Choroid plexus epithelial cell (primary cell): Measurements from ENCODE around the gene DPYD.

Experiments
- DNase-seq: peaks from one replicate; pipeline ENCODE4 v3.0.0-alpha.2; 2010; ENCODE audit warnings: low read depth
- H3K4me3 ChIP-seq: 2 replicates; pipeline ENCODE4 v1.5.1; 2011; ENCODE audit warnings: low read depth, mild to moderate bottlenecking, control low read depth, low read length, moderate library complexity
- CTCF ChIP-seq: conservative IDR thresholded peaks from 2 replicates; pipeline ENCODE4 v1.5.1; 2011; ENCODE audit warnings: low read depth, mild to moderate bottlenecking, control low read depth, inconsistent platforms, low read length, moderate library complexity

The DPYD gene

GRCh38 chr1:97451944-97452343, 468.9 kb downstream of the DPYD start:
- no peak overlapping the region for H3K4me3 ChIP-seq
- no peak for TF ChIP-seq CTCF
- DNase-seq, result no peak

DNA sequence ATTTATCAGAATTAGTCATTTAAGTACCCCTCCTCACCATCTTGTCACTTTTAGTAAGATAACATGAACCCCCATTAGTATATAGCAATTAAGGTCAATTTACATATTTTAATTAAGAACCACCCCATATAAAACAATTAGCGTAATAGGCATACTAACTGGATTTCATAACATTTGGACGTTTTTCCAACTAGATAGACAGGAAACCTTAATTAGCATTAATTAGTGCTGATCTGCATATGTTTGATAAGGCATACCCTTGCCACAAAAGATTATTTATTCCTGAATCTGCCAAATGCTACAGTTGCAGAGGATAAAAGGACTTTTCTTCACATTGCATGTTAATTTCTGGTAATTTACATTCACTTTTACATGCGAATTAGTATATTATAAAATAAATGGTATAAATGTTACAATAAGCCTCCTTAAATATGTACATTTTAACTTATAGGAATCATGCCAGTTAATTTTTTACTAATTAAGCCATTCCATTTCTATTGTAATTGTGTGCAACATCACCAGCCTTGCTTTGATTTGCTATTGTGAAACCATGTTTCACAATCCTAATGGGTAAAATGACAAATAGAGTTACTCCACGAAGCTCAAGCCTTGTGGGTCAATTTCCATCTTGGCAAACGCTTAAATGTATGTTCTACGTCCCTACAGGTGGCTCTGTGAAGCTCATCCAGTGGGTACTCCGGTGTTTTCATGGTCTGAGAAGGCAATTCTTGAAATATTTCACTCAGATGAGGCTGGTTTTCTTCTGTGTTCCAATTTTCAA, 469.6 kb downstream of the DPYD start:
- no peak overlapping the region for H3K4me3 ChIP-seq
- no peak for TF ChIP-seq CTCF
- DNase-seq, result peak; percentile 3

GRCh38 chr1:97441966-97442365, 478.9 kb downstream of the DPYD start:
- DNase-seq, result no peak
- no peak for TF ChIP-seq CTCF
- H3K4me3 ChIP-seq, result no peak overlapping the region

DNA sequence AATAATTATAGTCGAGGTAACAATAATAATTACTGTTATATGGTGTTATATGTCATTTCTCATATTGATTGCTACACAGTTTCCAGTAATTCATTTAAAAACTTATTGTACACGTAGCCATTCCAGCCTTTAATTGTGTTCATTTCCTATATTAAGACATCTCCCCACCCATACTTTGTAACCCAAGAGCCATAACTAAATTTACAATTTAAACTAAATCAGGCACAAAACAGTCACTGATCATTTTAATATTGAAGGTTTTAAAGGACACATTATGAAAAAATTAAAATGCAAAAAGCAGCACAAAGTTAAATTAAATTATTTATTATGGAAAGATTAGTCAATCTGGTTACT, 487.0 kb downstream of the DPYD start:
- no peak overlapping the region for H3K4me3 ChIP-seq
- TF ChIP-seq CTCF, result no peak
- no peak for DNase-seq

DNA sequence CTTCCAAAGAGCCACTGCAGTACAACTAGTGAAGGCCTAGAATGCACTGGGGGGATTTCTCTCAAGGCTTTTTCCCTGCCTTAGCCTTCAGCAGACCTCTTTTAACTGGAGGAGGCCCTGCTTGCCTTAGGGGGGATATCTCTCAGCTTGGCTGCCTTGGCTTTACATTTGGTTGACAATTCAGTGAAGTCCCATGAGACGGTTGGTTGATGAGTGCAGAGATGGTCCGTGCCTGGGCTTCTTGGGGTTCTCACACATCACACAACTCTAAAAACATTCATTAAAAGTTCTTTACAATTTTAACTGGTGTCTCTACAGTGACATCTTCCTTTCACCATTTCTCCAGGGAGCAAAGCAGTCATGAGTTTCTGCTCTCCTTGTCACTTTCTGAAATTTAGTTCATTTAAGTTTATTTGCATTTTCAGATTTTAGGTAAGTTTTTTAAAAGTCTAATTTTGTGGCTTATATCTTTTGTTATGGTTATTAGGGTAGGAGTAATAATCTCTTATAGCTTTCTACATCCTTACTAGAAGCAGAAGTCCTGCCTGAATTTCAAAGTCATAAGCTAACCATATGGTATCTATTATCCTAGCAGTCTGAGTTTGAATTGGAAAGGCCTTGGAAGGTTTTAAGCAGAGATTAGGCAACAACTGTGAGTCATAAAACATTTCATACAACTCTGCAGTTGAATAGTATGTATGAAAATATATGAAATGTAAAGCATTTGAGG, 487.6 kb downstream of the DPYD start:
- no peak overlapping the region for H3K4me3 ChIP-seq
- no peak for TF ChIP-seq CTCF
- DNase-seq, result peak; percentile 89

- no peak for TF ChIP-seq CTCF
- no peak overlapping the region for H3K4me3 ChIP-seq
- peak; percentile 30 for DNase-seq
Measured at GRCh38 chr1:97427371-97427770, 493.5 kb downstream of the DPYD start.
